OCI-LY7 (cell line): ENCODE data around the gene PCDHB12. TPM values are rescaled to one million over a fixed set of nuclear protein-coding genes. Genes with fewer than 3 reads are reported as not detected.
"Not testable (repeated sequence)": the region's sequence is repeated elsewhere in the genome, so short reads cannot be mapped to it uniquely, and the experiment has no call there.

Source experiments
- BruUV-seq: library from RNA; stranded (reverse); fragments of 400-500 nt; replicated peaks from 2 replicates; lab custom pipeline; 2021; lab: Mats Ljungman, UMichigan
- CTCF ChIA-PET: fragments of 300-600 bp; sonication (Branson Sonifier 250); formaldehyde crosslinking; loops from one replicate; lab custom pipeline; 2022; ENCODE audit warnings: antibody characterized with exemption; ENCODE audit not compliant: unreplicated experiment; lab: Charles Lee
- POLR2A ChIA-PET: fragments of 300-600 bp; sonication (Branson Sonifier 250); formaldehyde crosslinking; loops from one replicate; lab custom pipeline; 2022; ENCODE audit warnings: antibody characterized with exemption; lab: Charles Lee
- DNase-seq: peaks from one replicate; pipeline ENCODE4 v3.0.0-alpha.2; 2015; ENCODE audit warnings: low spot score
- H2AFZ ChIP-seq: fragments of 200-600 bp; sonication (generic), shearing (Covaris generic); 2 replicates; pipeline ENCODE4 v1.6.1; 2014; ENCODE audit warnings: mild to moderate bottlenecking, antibody characterized with exemption, low read length, moderate library complexity
- H3K27ac ChIP-seq: fragments of 200-600 bp; sonication (generic); 2 replicates; pipeline ENCODE4 v1.5.1; 2014; ENCODE audit warnings: mixed run types, low read depth, mild to moderate bottlenecking, moderate library complexity, low read length, inconsistent platforms; ENCODE audit not compliant: poor library complexity, severe bottlenecking
- H3K36me3 ChIP-seq: fragments of 200-600 bp; sonication (generic); 2 replicates; pipeline ENCODE4 v1.6.1; 2014; ENCODE audit warnings: mild to moderate bottlenecking, antibody characterized with exemption, low read length, moderate library complexity, mixed read lengths; ENCODE audit not compliant: insufficient read depth
- H3K4me1 ChIP-seq: fragments of 200-600 bp; sonication (generic); 2 replicates; pipeline ENCODE4 v1.5.1; 2014; ENCODE audit warnings: mild to moderate bottlenecking, low read length; ENCODE audit not compliant: insufficient read depth, poor library complexity, severe bottlenecking
- H3K4me2 ChIP-seq: fragments of 200-600 bp; sonication (generic); 2 replicates; pipeline ENCODE4 v1.6.1; 2014; ENCODE audit warnings: mild to moderate bottlenecking, low read length
- H3K4me3 ChIP-seq: fragments of 200-600 bp; sonication (generic); 2 replicates; pipeline ENCODE4 v1.5.1; 2014; ENCODE audit warnings: mild to moderate bottlenecking, low read depth, low read length; ENCODE audit not compliant: poor library complexity, severe bottlenecking
- H3K79me2 ChIP-seq: fragments of 200-600 bp; sonication (generic); 2 replicates; pipeline ENCODE4 v1.6.1; 2016; ENCODE audit warnings: low read depth, mild to moderate bottlenecking, low read length, moderate library complexity, mixed read lengths; ENCODE audit not compliant: insufficient read depth
- H3K9me2 ChIP-seq: fragments of 200-600 bp; sonication (generic); 2 replicates; pipeline ENCODE4 v1.6.1; 2016; ENCODE audit warnings: mild to moderate bottlenecking, low read length, mixed read lengths; ENCODE audit not compliant: insufficient read depth
- H3K9me3 ChIP-seq: fragments of 200-600 bp; sonication (generic); 2 replicates; pipeline ENCODE4 v1.6.1; 2014; ENCODE audit warnings: mild to moderate bottlenecking, mixed run types, low read length, mixed read lengths
- H4K20me1 ChIP-seq: fragments of 200-600 bp; sonication (generic); 2 replicates; pipeline ENCODE4 v1.6.1; 2014; ENCODE audit warnings: mild to moderate bottlenecking, antibody characterized with exemption, low read length, moderate library complexity, mixed read lengths; ENCODE audit not compliant: insufficient read depth
- CTCF ChIP-seq: fragments of 200-600 bp; sonication (generic); conservative IDR thresholded peaks from 2 replicates; pipeline ENCODE4 v1.5.1; 2014; ENCODE audit warnings: mild to moderate bottlenecking, antibody characterized with exemption, low read length, moderate library complexity, mixed read lengths
- EZH2phosphoT487 ChIP-seq: fragments of 200-600 bp; sonication (generic); IDR thresholded peaks from 2 replicates; pipeline ENCODE4 v1.6.1; 2018; ENCODE audit warnings: low read depth, borderline replicate concordance, mild to moderate bottlenecking, mixed run types, antibody characterized with exemption, low read length, moderate library complexity, mixed read lengths
- intact Hi-C: fragments of 100-400 bp; cut with micrococcal nuclease; formaldehyde crosslinking; loops from one replicate; pipeline ENCODE4 v1.10.0; 2022; ENCODE audit not compliant: unreplicated experiment
- total RNA-seq, 2 experiments: library from RNA; depleted of rRNA in 1 of 2; stranded (reverse); fragments of >200 nt in 1 of 2; shearing (Covaris generic) in 1 of 2; gene quantifications; 2 replicates each; pipeline ENCODE4 v1.2.3, GENCODE V29; 2014 to 2022

Gene PCDHB12
- total RNA-seq, 2 experiments from 2014 or later = not detected

DNA sequence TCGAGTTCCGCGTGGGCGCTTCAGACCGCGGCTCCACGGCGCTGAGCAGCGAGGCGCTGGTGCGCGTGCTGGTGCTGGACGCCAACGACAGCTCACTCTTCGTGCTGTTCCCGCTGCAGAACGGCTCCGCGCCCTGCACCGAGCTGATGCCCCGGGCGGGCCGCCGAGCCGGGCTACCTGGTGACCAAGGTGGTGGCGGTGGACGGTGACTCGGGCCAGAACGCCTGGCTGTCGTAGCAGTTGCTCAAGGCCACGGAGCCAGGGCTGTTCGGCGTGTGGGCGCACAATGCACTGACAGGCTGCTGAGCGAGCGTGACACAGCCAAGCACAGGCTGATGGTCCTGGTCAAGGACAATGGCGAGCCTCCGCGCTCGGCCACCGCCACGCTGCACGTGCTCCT lies 33.0 kb downstream of the PCDHB12 start:
- intact Hi-C loops = no loop called here
- TF ChIP-seq CTCF (no peak), EZH2phosphoT487 (no peak)
- no peaks in the 10 kb centered on the region for H3K9me3 ChIP-seq
- no peak for DNase-seq
- H3K36me3 ChIP-seq = no peaks in the 10 kb centered on the region
- ChIA-PET POLR2A (no interaction called here), CTCF (no interaction called here)
- H3K4me3 ChIP-seq = no peak overlapping the region
- H4K20me1 ChIP-seq = no peaks in the 10 kb centered on the region
- no peak overlapping the region for H3K27ac ChIP-seq
- no TSS peak for BruUV-seq
- no peaks in the 10 kb centered on the region for H3K79me2 ChIP-seq
- H3K4me1 ChIP-seq = no peaks in the 10 kb centered on the region
- H3K4me2 ChIP-seq = no peak overlapping the region
- no peaks in the 10 kb centered on the region for H3K9me2 ChIP-seq
- H2AFZ ChIP-seq = no peak overlapping the region

DNA sequence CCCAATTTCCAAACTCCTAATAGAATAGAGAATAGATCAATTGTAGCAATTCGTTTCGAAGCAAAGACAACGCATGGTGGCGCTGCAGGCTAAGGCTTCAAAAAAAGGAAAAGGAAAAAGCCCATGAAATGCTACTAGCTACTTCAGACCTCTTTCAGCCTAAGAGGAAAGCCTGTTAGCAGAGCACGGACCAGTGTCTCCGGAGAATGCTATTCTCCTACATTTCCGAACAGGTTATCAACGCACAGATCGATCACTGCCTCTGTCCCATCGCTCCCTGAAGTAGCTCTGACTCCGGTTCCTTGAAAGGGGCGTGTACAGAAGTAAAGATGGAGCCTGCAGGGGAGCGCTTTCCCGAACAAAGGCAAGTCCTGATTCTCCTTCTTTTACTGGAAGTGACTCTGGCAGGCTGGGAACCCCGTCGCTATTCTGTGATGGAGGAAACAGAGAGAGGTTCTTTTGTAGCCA lies 36.8 kb downstream of the PCDHB12 start, which contains the start of gene PCDHB15:
Gene PCDHB15, plus strand, starts transcription at position 146 of the 468 bp plus-strand sequence. Its CDS starts 184 bp downstream, at position 330.
- no peak for TF ChIP-seq CTCF
- no peak for TF ChIP-seq EZH2phosphoT487
- ChIA-PET CTCF (no interaction called here), POLR2A (interaction anchor here (0.9 kb wide), 1 partner anchor 124 kb away, joined by 3 read pairs; the partner anchor contains the start of gene PCDHGB3)
- Histone ChIP-seq H3K4me3 (no peak within 1 kb of the TSS), H3K4me2 (no peak within 1 kb of the TSS), H2AFZ (no peak within 1 kb of the TSS), H3K4me1 (no peaks in the 10 kb centered on the region), H3K9me2 (no peaks in the 10 kb centered on the region), H3K36me3 (no peaks in the 10 kb centered on the region), H3K79me2 (no peaks in the 10 kb centered on the region), H3K27ac (no peak within 1 kb of the TSS), H4K20me1 (no peaks in the 10 kb centered on the region), H3K9me3 (no peaks in the 10 kb centered on the region)
- intact Hi-C loops = no loop called here
- no TSS peak for BruUV-seq
- no peak for DNase-seq

DNA sequence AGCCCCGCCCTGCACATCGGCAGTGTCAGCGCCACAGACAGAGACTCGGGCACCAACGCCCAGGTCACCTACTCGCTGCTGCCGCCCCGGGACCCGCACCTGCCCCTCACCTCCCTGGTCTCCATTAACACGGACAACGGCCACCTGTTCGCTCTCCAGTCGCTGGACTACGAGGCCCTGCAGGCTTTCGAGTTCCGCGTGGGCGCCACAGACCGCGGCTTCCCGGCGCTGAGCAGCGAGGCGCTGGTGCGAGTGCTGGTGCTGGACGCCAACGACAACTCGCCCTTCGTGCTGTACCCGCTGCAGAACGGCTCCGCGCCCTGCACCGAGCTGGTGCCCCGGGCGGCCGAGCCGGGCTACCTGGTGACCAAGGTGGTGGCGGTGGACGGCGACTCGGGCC lies 38.5 kb downstream of the PCDHB12 start:
- H3K36me3 ChIP-seq, H3K27ac ChIP-seq, H3K4me3 ChIP-seq, BruUV-seq, H3K9me2 ChIP-seq, H2AFZ ChIP-seq, H3K79me2 ChIP-seq, H3K4me1 ChIP-seq, CTCF ChIA-PET, H3K4me2 ChIP-seq, intact Hi-C loops, DNase-seq, H4K20me1 ChIP-seq, POLR2A ChIA-PET: not testable (repeated sequence)
- H3K9me3 ChIP-seq = peaks cover 13% of the 10 kb centered on the region; the same call in 1 of the 2 replicates

GRCh38 chr5:141247434-141247833 lies 38.9 kb downstream of the PCDHB12 start:
- peaks cover 13% of the 10 kb centered on the region; the same call in 1 of the 2 replicates for H3K9me3 ChIP-seq
- H3K4me1 ChIP-seq, CTCF ChIA-PET, POLR2A ChIA-PET, H3K79me2 ChIP-seq, H3K36me3 ChIP-seq, DNase-seq, H3K4me2 ChIP-seq, H3K4me3 ChIP-seq, H2AFZ ChIP-seq, H4K20me1 ChIP-seq, BruUV-seq, intact Hi-C loops, H3K9me2 ChIP-seq, H3K27ac ChIP-seq: not testable (repeated sequence)
